LNCaP clone FGC (cell line): ENCODE measurements around the gene RAD51B.

Experiments used
- DNase-seq: peaks from one replicate; pipeline ENCODE4 v3.0.0-alpha.2; 2011; ENCODE audit warnings: low read depth
- H3K4me3 ChIP-seq: 2 replicates; pipeline ENCODE4 v1.5.1; 2011; ENCODE audit warnings: mild to moderate bottlenecking, low read depth, low read length, control low read depth
- TF ChIP-seq, protein P1 (sequence below): IDR thresholded peaks from 2 replicates; pipeline ENCODE4 v1.5.1; 2012; ENCODE audit warnings: mild to moderate bottlenecking; ENCODE audit not compliant: control insufficient read depth, insufficient read depth; ENCODE audit errors: extremely low read depth

Gene RAD51B

DNA sequence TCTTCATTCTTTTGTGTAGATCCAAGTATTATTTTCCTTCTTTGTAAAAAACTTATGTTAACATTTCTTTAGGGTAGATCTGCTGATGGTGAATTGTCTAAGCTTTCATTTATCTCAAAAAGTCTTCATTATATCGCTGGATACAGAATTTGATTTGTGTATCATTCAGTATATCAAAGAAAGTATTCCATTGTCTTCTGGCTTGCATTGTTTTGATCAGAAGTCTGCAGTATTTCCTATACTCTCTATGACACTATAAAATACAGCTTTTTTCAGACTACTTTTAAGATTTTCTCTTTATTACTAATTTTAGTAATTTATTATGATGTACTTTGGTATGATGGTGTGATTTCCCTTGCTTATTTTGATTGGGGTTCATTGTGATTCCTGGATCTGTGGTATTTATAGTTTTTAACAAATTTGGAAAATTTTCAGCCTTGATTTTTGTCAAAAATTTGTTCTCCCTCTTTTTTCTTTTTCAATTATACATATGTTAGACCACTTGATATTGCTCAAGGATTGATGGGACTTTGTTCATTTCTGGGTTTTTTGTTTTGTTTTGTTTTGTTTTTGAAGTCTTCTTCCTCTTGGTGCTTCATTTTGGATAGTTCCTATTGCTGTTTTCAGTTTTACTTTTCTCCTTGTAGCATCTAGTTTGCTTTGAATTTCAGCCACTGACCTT lies 796.8 kb downstream of the RAD51B start:
- DNase-seq = no peak
- H3K4me3 ChIP-seq = no peak overlapping the region
- TF ChIP-seq, protein P1, sequence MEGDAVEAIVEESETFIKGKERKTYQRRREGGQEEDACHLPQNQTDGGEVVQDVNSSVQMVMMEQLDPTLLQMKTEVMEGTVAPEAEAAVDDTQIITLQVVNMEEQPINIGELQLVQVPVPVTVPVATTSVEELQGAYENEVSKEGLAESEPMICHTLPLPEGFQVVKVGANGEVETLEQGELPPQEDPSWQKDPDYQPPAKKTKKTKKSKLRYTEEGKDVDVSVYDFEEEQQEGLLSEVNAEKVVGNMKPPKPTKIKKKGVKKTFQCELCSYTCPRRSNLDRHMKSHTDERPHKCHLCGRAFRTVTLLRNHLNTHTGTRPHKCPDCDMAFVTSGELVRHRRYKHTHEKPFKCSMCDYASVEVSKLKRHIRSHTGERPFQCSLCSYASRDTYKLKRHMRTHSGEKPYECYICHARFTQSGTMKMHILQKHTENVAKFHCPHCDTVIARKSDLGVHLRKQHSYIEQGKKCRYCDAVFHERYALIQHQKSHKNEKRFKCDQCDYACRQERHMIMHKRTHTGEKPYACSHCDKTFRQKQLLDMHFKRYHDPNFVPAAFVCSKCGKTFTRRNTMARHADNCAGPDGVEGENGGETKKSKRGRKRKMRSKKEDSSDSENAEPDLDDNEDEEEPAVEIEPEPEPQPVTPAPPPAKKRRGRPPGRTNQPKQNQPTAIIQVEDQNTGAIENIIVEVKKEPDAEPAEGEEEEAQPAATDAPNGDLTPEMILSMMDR = no peak

DNA sequence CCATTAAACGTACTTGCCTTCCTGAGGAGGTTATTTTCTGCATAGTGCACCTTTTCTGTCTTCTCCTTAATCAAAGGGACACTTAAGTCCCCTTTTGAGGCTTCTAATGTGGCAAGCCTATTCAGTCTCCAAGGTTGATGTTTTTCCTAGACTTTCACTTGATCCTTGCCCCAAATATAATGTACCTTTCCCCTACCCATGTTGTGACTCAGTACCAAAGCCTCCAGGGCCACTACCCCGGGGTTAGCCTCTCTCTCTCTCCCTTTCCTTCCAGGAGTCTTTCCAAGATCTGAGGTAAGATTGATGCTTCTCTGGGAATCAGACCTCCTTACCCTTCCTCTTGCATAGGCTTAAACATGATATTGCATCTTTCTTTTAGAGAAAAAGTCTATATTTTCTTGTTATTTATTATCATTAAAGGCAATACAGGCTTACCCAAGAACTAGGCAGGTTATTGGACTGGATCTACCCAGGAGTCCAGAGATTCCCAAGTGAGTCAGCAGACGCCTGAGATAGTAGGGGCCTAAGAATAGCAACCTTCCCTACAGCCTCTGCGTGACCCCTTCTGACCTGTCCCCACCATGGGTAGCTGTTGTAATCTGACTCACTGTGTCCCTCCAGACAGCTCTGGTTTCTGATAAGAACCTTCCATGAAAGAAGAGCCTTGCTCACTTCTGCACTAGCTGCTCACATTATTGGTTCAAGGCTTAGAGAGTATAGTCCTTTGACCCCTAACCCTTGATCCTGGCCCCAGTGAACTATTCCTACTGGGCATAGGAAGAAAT lies 800.4 kb downstream of the RAD51B start:
- DNase-seq = no peak
- TF ChIP-seq, protein P1 = no peak
- H3K4me3 ChIP-seq = no peak overlapping the region

DNA sequence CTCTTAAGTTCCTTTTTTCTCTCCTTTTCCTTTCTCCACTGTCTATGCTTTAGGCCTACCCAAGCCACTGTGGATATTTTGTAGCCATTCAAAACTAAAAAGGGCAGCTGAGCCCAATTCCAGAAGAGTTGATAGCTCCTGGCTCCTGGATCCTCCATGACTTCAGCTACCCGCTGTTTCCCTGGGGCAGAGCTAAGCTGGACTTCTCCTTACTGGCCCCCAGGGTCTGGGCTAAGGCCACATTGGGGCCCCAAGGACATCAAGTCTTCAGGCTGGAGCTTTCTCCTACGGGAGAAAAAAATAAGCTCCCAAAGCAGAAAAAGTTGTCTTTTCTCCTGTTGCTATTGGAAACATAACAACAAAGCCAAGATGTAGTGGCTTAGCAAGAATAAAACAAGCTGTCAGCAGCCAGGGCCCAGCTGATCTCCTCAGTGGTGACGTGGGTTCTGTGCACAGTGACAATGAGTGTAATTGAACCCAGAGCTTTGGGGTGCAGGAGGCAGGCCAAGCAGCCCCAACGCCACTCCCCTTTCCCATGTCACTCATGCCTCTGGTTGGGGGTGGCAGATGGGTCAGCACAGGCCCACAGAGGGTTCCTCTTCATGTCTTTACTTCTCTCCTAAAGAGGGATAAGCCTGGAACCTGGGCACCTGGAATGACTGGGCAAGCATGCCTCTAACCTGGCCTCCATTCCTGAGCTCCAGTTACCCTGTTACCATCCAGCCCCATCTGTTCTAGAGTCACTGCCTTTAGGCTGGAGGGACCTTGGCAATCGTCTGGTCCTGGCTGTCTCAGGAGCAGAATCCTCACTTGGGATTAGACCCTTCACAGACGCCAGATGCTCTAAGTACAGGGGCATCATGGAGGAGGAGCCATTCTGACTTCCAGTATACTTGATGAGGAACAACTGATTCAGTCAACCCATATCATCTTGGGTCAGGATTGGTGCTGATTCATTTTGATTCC lies 802.1 kb downstream of the RAD51B start:
- DNase-seq = no peak
- TF ChIP-seq, protein P1 = no peak
- H3K4me3 ChIP-seq = no peak overlapping the region

DNA sequence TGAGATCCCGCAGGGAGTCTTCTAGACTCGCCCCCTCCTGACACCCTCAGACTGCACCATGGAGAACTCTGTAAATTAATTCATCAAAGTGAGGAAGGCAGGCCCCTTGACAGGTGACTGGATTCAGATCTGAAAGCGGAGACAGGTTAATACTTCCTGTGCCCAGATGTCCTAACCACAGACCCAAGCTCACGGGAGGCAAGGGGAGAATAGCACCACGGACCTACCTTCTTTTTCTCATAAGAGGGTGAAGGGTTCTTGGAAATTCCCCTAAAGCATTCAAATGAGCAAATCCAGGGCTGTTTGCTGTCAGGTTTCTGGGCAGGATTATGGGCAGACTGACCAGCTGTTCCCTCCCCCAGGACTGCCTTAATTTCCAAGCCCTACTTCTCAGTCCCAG lies 803.3 kb downstream of the RAD51B start:
- H3K4me3 ChIP-seq = no peak overlapping the region
- DNase-seq = no peak
- TF ChIP-seq, protein P1 = no peak

DNA sequence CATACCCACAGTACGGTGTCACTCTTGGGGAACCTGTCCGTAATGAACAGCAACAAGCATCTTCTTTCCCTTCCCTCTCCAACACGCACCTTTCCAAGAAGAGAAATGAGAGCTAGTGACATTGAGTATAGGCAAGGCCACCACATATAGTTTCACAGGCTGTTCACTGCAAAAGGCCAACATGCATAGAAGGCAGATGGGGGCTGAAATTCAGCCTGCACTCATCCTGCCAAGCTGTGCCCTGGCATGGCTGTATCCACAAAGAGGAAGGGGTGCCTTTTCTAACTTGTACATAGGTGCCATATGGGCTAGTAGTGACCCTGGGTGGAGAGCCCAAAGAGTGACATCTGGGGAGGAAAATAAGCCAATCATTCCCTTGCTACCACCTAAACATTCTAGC lies 803.7 kb downstream of the RAD51B start:
- no peak for DNase-seq
- H3K4me3 ChIP-seq = no peak overlapping the region
- TF ChIP-seq, protein P1 = no peak

DNA sequence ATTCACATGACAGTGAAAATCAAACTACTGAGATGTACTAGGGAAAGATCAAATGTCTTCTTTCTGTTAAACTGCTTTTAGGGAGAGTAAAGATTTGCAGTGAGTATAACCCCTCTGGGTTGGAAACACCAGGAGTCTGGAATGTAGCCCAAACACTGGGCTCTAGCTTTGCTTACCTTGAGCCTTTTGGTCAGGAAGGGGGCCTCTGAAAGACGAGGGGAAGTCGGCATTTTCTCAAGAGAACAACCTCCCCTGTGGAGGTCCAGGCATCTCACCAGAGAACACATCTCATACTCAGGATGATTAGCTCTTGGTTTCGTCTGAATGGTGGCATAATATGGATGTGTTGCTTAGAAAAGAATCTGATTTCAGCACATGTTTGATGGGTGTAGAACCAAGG lies 804.2 kb downstream of the RAD51B start:
- DNase-seq = no peak
- no peak overlapping the region for H3K4me3 ChIP-seq
- TF ChIP-seq, protein P1 = no peak
